ENCODE results near the gene THOC2. TPM values are rescaled to one million over a fixed set of nuclear protein-coding genes. Genes with fewer than 3 reads are reported as not detected.

THOC2 gene
- total and polyA plus RNA-seq, 2 experiments from 2014 or later = 60.2 to 64.3 TPM

DNA sequence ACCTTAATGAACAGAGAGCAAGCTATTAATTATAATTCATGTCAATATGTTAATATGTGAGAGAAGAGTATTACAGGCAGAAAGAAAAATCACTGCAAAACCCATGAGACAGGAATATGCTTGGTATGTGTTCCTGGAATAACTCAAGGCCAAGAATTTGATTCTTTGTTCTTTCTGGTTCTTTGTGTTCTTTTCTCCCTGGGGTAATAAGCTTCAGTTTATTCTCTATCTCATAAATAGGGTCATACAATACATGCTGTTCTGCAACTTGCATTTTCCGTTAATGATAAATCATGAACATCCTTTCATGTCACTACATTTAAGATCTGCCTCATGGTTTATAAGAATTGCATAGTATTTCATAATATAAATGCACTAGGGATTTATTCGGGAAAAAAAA, 16.8 kb upstream of the THOC2 start:
- H3K4me1 ChIP-seq (ENCODE audit: low read depth) = no peaks in the 10 kb centered on the region
- DNase-seq (ENCODE audit: low read depth in 1 of 2, low spot score in 1 of 2) = peak in 1 of 2 donors; percentile 11
- TF ChIP-seq, protein P1, sequence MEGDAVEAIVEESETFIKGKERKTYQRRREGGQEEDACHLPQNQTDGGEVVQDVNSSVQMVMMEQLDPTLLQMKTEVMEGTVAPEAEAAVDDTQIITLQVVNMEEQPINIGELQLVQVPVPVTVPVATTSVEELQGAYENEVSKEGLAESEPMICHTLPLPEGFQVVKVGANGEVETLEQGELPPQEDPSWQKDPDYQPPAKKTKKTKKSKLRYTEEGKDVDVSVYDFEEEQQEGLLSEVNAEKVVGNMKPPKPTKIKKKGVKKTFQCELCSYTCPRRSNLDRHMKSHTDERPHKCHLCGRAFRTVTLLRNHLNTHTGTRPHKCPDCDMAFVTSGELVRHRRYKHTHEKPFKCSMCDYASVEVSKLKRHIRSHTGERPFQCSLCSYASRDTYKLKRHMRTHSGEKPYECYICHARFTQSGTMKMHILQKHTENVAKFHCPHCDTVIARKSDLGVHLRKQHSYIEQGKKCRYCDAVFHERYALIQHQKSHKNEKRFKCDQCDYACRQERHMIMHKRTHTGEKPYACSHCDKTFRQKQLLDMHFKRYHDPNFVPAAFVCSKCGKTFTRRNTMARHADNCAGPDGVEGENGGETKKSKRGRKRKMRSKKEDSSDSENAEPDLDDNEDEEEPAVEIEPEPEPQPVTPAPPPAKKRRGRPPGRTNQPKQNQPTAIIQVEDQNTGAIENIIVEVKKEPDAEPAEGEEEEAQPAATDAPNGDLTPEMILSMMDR (IDR thresholded peaks at IDR 0.05; ENCODE audit: low read depth, low read length) = no peak
- H3K9me3 ChIP-seq (ENCODE audit: low read depth) = no peaks in the 10 kb centered on the region
- no peak overlapping the region for H3K27ac ChIP-seq
- no peaks in the 10 kb centered on the region for H3K36me3 ChIP-seq
- no peaks in the 10 kb centered on the region for H3K27me3 ChIP-seq
- no peak overlapping the region for H3K4me3 ChIP-seq

DNA sequence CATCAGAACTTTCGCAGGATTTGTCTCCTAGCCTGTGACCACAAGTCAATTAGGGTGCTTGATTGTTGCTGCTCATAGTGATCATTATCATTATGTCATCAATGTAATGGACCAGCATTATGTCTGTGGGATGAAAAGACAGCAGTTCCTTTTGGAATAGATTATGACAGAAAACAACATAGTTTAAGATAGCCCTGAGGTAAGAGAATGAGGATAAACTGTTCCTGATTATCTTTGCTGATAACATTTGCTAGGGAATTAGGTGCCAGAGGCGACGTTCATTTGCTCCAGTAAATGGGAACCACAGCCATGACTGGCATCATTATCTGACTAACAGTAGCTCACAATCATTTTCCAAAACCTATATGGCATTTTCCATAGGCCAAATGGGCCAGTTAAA, 12.7 kb upstream of the THOC2 start:
- H3K27me3 ChIP-seq = no peaks in the 10 kb centered on the region
- H3K27ac ChIP-seq = no peak overlapping the region
- DNase-seq (ENCODE audit: low read depth in 1 of 2, low spot score in 1 of 2) = no peak
- no peak overlapping the region for H3K4me3 ChIP-seq
- H3K36me3 ChIP-seq = no peaks in the 10 kb centered on the region
- H3K9me3 ChIP-seq (ENCODE audit: low read depth) = no peaks in the 10 kb centered on the region
- TF ChIP-seq, protein P1 (IDR thresholded peaks at IDR 0.05; ENCODE audit: low read depth, low read length) = no peak
- no peaks in the 10 kb centered on the region for H3K4me1 ChIP-seq (ENCODE audit: low read depth)

DNA sequence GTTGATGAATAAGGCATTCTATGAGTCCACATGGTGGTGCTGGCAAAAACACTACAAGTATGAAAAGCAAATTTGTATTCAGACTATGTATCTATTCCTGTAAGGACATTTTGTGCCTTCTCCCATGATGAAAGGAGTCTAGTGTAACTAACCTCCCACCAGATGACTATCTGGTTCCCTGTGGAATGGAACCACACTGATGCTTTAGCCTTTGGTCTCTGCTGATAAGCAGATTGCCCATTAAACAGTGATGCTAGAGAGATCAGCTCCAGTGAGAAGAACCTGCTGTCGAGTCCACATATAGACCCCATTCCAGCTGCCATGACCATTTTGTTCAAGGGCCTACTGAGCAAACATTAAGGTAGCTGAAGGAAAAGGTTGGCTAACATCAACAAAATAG, 10.5 kb upstream of the THOC2 start:
- H3K4me1 ChIP-seq (ENCODE audit: low read depth) = no peaks in the 10 kb centered on the region

DNA sequence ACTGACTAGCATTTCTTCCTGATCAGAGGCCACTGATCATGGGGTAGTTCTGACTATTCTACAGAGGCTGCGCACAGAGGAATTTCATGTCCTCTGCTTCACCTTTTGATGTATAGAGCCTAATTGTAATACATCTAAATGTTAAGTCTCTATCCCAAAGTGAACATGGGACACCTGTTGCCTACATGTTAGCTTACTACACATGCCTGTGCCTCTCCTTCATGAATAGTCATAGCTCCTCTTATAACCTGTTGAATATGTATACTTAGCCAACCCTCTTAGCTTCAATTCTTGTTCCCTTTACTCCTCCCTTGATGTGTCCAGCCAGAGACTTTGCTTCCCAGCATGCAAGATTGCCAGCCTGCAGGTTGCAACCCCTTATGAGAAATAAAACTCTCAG, 9.6 kb upstream of the THOC2 start:
- no peaks in the 10 kb centered on the region for H3K9me3 ChIP-seq (ENCODE audit: low read depth)
- H3K27ac ChIP-seq = no peak overlapping the region
- DNase-seq (ENCODE audit: low read depth in 1 of 2, low spot score in 1 of 2) = no peak

More for the DNA sequence above, 10.5 kb upstream of the THOC2 start:
- TF ChIP-seq, protein P1 (IDR thresholded peaks at IDR 0.05; ENCODE audit: low read depth, low read length) = no peak
- Histone ChIP-seq H3K4me3 (no peak overlapping the region), H3K27ac (no peak overlapping the region), H3K9me3 (ENCODE audit: low read depth) (no peaks in the 10 kb centered on the region), H3K36me3 (no peaks in the 10 kb centered on the region), H3K27me3 (no peaks in the 10 kb centered on the region)
- no peak for DNase-seq (ENCODE audit: low read depth in 1 of 2, low spot score in 1 of 2)

DNA sequence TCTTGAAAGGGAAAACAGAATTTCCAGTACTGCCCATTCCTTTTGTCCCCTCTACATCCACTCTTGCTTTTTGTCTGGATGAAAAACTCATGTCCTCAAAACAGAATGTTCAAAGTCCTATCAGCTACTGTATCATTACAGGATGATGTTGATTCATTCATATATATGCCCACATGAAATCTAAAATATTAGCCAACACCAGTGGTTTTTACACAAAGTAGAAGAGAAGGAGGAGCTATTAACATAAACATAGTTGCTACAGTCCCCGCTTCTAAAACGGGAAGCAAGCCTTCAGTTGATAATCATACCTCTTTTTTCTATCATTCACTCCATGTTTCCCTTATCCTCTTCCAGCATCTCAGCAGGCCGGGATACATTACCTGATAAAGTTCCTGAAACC, 7.7 kb upstream of the THOC2 start:
- no peaks in the 10 kb centered on the region for H3K27me3 ChIP-seq
- TF ChIP-seq, protein P1 (IDR thresholded peaks at IDR 0.05; ENCODE audit: low read depth, low read length) = no peak
- H3K4me1 ChIP-seq (ENCODE audit: low read depth) = no peaks in the 10 kb centered on the region
- DNase-seq (ENCODE audit: low read depth in 1 of 2, low spot score in 1 of 2) = no peak
- H3K9me3 ChIP-seq (ENCODE audit: low read depth) = no peaks in the 10 kb centered on the region
- no peaks in the 10 kb centered on the region for H3K36me3 ChIP-seq
- H3K4me3 ChIP-seq = no peak overlapping the region
- H3K27ac ChIP-seq = no peak overlapping the region

More for the DNA sequence above, 9.6 kb upstream of the THOC2 start:
- TF ChIP-seq, protein P1 (IDR thresholded peaks at IDR 0.05; ENCODE audit: low read depth, low read length) = no peak
- no peak overlapping the region for H3K4me3 ChIP-seq
- H3K4me1 ChIP-seq (ENCODE audit: low read depth) = no peaks in the 10 kb centered on the region
- no peaks in the 10 kb centered on the region for H3K36me3 ChIP-seq
- no peaks in the 10 kb centered on the region for H3K27me3 ChIP-seq

DNA sequence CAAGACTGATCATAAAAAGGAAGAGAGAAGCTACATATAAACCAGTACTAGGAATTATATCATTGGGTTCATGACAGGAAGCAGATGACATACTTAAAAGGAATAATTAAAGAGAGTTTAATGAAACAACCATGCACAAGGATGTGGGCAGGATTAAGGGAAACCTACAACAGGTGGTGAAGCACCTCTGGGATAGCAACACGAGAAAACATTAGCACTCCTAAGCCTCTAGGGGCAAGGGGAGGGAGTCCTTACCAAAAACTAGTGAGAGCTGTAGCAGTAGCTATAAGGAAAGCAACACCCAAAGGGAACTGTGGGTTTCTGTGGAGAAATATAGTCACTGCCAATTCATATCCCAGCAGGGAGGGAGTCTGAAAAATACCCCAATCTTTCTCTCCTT, 7.2 kb upstream of the THOC2 start:
- Histone ChIP-seq H3K36me3 (no peaks in the 10 kb centered on the region), H3K4me3 (no peak overlapping the region), H3K27ac (no peak overlapping the region), H3K4me1 (ENCODE audit: low read depth) (no peaks in the 10 kb centered on the region), H3K27me3 (no peaks in the 10 kb centered on the region), H3K9me3 (ENCODE audit: low read depth) (no peaks in the 10 kb centered on the region)
- DNase-seq (ENCODE audit: low read depth in 1 of 2, low spot score in 1 of 2) = no peak
- TF ChIP-seq, protein P1 (IDR thresholded peaks at IDR 0.05; ENCODE audit: low read depth, low read length) = no peak

All from cardiac muscle cell (in vitro differentiated cells and primary cell).